ENCODE data around the gene NSF. TPM values are rescaled to one million over a fixed set of nuclear protein-coding genes. Genes with fewer than 3 reads are reported as not detected.

The NSF gene
- total RNA-seq, 4 donors from 2014 or later, result 20.9 to 30.8 (median 24.5) TPM

DNA sequence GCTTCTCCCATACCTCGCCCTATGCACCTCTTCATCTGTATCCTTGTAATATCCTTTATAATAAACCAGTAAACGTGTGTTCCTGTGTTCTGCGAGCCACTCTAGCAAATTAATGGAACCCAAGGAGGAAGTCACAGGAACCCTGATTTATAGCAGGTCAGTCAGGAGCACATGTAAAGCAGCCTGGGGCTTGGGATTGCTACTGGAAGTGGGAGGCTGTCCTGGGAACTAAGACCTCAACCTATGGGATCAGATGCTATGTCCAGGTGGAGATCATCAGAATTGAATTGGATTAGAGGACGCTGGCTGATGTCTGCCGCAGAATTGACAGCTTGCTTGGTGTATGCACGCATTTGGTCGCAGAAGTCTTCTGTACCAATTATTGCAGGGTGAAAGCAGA lies 212.3 kb downstream of the NSF start:
- Histone ChIP-seq H3K4me1 (no peaks in the 10 kb centered on the region), H3K9me3 (no peaks in the 10 kb centered on the region), H3K27me3 (no peaks in the 10 kb centered on the region), H3K36me3 (no peaks in the 10 kb centered on the region), H3K4me3 (no peak overlapping the region), H3K27ac (no peak overlapping the region)
- 64 to 74% methylated on average over 6 to 7 of the region's 7 CpGs for WGBS, 2 donors
- no peak for DNase-seq
- TF ChIP-seq POLR2A (IDR thresholded peaks at IDR 0.05), result no peak
- TF ChIP-seq, protein P1, sequence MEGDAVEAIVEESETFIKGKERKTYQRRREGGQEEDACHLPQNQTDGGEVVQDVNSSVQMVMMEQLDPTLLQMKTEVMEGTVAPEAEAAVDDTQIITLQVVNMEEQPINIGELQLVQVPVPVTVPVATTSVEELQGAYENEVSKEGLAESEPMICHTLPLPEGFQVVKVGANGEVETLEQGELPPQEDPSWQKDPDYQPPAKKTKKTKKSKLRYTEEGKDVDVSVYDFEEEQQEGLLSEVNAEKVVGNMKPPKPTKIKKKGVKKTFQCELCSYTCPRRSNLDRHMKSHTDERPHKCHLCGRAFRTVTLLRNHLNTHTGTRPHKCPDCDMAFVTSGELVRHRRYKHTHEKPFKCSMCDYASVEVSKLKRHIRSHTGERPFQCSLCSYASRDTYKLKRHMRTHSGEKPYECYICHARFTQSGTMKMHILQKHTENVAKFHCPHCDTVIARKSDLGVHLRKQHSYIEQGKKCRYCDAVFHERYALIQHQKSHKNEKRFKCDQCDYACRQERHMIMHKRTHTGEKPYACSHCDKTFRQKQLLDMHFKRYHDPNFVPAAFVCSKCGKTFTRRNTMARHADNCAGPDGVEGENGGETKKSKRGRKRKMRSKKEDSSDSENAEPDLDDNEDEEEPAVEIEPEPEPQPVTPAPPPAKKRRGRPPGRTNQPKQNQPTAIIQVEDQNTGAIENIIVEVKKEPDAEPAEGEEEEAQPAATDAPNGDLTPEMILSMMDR (IDR thresholded peaks at IDR 0.05), result no peak
- intact Hi-C loops (cut with DNase I), result no loop called here

DNA sequence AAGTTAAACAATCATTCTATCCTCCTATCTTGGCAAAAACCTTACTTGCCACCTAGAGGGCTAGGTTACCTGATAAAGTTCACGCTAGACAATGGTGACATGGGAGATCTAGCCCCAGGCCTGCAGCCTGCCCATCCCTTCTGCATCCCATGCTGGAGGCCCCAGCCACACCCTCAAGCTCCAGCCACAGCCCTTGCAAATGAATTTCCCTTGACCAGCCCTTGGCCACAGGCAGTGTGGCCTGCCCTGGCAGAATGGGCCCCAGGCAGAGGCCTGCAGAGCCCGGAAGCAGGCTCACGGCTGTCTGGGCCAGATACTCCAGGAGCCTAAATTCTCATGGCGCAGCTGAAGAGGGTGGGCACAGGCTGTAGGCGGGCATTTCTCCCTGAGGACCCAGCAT lies 213.1 kb downstream of the NSF start:
- no peaks in the 10 kb centered on the region for H3K36me3 ChIP-seq
- H3K27ac ChIP-seq, result no peak overlapping the region
- no peak for DNase-seq
- H3K9me3 ChIP-seq, result no peaks in the 10 kb centered on the region
- H3K4me1 ChIP-seq, result no peaks in the 10 kb centered on the region
- 86 to 90% methylated on average over 3 to 5 of the region's 5 CpGs for WGBS, 2 donors
- no peaks in the 10 kb centered on the region for H3K27me3 ChIP-seq
- intact Hi-C loops (cut with DNase I), result no loop called here
- TF ChIP-seq POLR2A (IDR thresholded peaks at IDR 0.05), result no peak
- TF ChIP-seq, protein P1 (IDR thresholded peaks at IDR 0.05), result no peak
- no peak overlapping the region for H3K4me3 ChIP-seq

- Histone ChIP-seq H3K27ac (no peak overlapping the region), H3K27me3 (no peaks in the 10 kb centered on the region), H3K4me3 (no peak overlapping the region), H3K9me3 (no peaks in the 10 kb centered on the region), H3K4me1 (no peaks in the 10 kb centered on the region), H3K36me3 (no peaks in the 10 kb centered on the region)
- TF ChIP-seq POLR2A (IDR thresholded peaks at IDR 0.05), result no peak
- TF ChIP-seq, protein P1 (IDR thresholded peaks at IDR 0.05), result no peak
- no peak for DNase-seq
- intact Hi-C loops (cut with DNase I), result no loop called here
- WGBS, 2 donors, result 91 to 92% methylated on average over 6 of the region's 6 CpGs
Measured at GRCh38 chr17:46805771-46806170, 215.3 kb downstream of the NSF start.

Other genes starting within 250 kb of the NSF start
- 10 to 100 TPM in 2 of 4 donors, 1 to 10 TPM in 2; 4.4 to 13.2 (median 9.2) TPM for gene ARL17B, start 228.9 kb upstream of the NSF start, total RNA-seq
- 10 to 100 TPM in 1 of 4 donors, 1 to 10 TPM in 3; 4.6 to 10.3 (median 7.9) TPM for gene LRRC37A2, start 78.2 kb upstream of the NSF start, total RNA-seq
- gene ARL17A, start 11.0 kb upstream of the NSF start, total RNA-seq, result 10 to 100 TPM in 1 of 4 donors, 1 to 10 TPM in 3; 2.0 to 12.4 (median 6.8) TPM
- 1 to 10 TPM in 3 of 4 donors, under 1 TPM in 1; 0.49 to 3.5 (median 2.2) TPM for gene WNT3, start 228.0 kb downstream of the NSF start, total RNA-seq